H1 (cell line): ENCODE results near the gene LTN1. TPM values are rescaled to one million over a fixed set of nuclear protein-coding genes. Genes with fewer than 3 reads are reported as not detected.

Experiments used
- CTCF ChIA-PET: fragments of 300-600 bp; sonication (Branson Sonifier 250); formaldehyde crosslinking; loops from one replicate; lab custom pipeline; 2021; ENCODE audit not compliant: partially characterized antibody; lab: Charles Lee
- POLR2A ChIA-PET: fragments of 300-600 bp; sonication (Branson Sonifier 250); formaldehyde crosslinking; loops from one replicate; lab custom pipeline; 2021; ENCODE audit warnings: inconsistent platforms; ENCODE audit not compliant: partially characterized antibody; lab: Charles Lee
- DNase-seq, 2 experiments: peaks; one replicate each; pipeline versions ENCODE4 v3.0.0 to v3.0.0-alpha.2; 2010 to 2022; ENCODE audit warnings: low spot score in 2 of 2, low read depth in 1 of 2, mixed read lengths in 1 of 2
- FAIRE-seq: peaks from 2 replicates; lab custom pipeline; 2011; peaks lifted over from hg19 to GRCh38; lab: Jason Lieb, UNC
- H2AFZ ChIP-seq: 2 replicates; pipeline ENCODE4 v1.8.1; 2012; ENCODE audit warnings: low read length, inconsistent platforms
- H2AK5ac ChIP-seq: 2 replicates; pipeline ENCODE4 v1.6.1; 2013; ENCODE audit warnings: low read depth, low read length
- H2BK120ac ChIP-seq: replicated peaks from 2 replicates; pipeline ENCODE3; 2013; ENCODE audit warnings: low read depth, low read length, inconsistent platforms
- H2BK12ac ChIP-seq: 2 replicates; pipeline ENCODE4 v1.6.1; 2013; ENCODE audit warnings: low read depth, low read length
- H2BK15ac ChIP-seq: 2 replicates; pipeline ENCODE4 v1.6.1; 2013; ENCODE audit warnings: low read length
- H2BK20ac ChIP-seq: 2 replicates; pipeline ENCODE4 v1.6.1; 2013; ENCODE audit warnings: low read length
- H2BK5ac ChIP-seq: 2 replicates; pipeline ENCODE4 v1.6.1; 2013; ENCODE audit warnings: low read depth, low read length
- H3K14ac ChIP-seq: 2 replicates; pipeline ENCODE4 v1.6.1; 2013; ENCODE audit warnings: inconsistent platforms; ENCODE audit not compliant: insufficient read length
- H3K18ac ChIP-seq: 2 replicates; pipeline ENCODE4 v1.6.1; 2013; ENCODE audit warnings: low read length; ENCODE audit errors: extremely low read depth
- H3K23ac ChIP-seq: 2 replicates; pipeline ENCODE4 v1.6.1; 2013; ENCODE audit warnings: inconsistent platforms; ENCODE audit not compliant: insufficient read length
- H3K23me2 ChIP-seq: 2 replicates; pipeline ENCODE4 v1.6.1; 2013; ENCODE audit warnings: low read depth, low read length
- H3K27ac ChIP-seq: 2 replicates; pipeline ENCODE4 v1.6.1; 2011; ENCODE audit warnings: low read depth, low read length, inconsistent platforms
- H3K27me3 ChIP-seq, 4 experiments: replicated peaks in 1 of 4; 1 replicate in 1 of 4; 2 replicates in 3 of 4; pipeline versions ENCODE4 v1.6.1 to v1.8.1; 2011 to 2013; ENCODE audit warnings: low read length in 3 of 4, mild to moderate bottlenecking in 3 of 4, inconsistent platforms in 2 of 4, mixed read lengths in 2 of 4, moderate library complexity in 1 of 4; ENCODE audit not compliant: control insufficient read depth in 3 of 4, insufficient read depth in 3 of 4; ENCODE audit errors: extremely low read depth in 1 of 4
- H3K36me3 ChIP-seq, 4 experiments: 2 replicates each; pipeline versions ENCODE4 v1.6.1 to v1.8.1; 2011 to 2013; ENCODE audit warnings: mild to moderate bottlenecking in 4 of 4, low read length in 3 of 4, moderate library complexity in 2 of 4, control low read depth in 1 of 4, inconsistent platforms in 1 of 4; ENCODE audit not compliant: insufficient read depth in 4 of 4, control insufficient read depth in 2 of 4
- H3K4ac ChIP-seq: replicated peaks from 2 replicates; pipeline ENCODE3; 2013; ENCODE audit warnings: low read length, low read depth, mixed read lengths, inconsistent platforms; ENCODE audit not compliant: insufficient read length
- H3K4me1 ChIP-seq, 4 experiments: replicated peaks in 1 of 4; 1 replicate in 1 of 4; 2 replicates in 3 of 4; pipeline versions ENCODE4 v1.6.1 to v1.8.1; 2011 to 2013; ENCODE audit warnings: low read length in 3 of 4, inconsistent platforms in 2 of 4, mixed read lengths in 1 of 4; ENCODE audit not compliant: insufficient read depth in 4 of 4, control insufficient read depth in 3 of 4
- H3K4me2 ChIP-seq, 2 experiments: 2 replicates each; pipeline versions ENCODE4 v1.6.1 to v1.8.1; 2011 to 2013; ENCODE audit warnings: low read depth in 2 of 2, low read length in 2 of 2, control low read depth in 1 of 2, inconsistent platforms in 1 of 2, mild to moderate bottlenecking in 1 of 2; ENCODE audit not compliant: insufficient read depth in 1 of 2
- H3K4me3 ChIP-seq, 4 experiments: fragments of 200-600, 300-600 bp in 1 of 4; sonication (generic), shearing (Covaris generic), sonication (Bioruptor Twin) in 1 of 4; 2 replicates each; pipeline versions ENCODE4 v1.5.1 to v1.8.1; 2011 to 2016; ENCODE audit warnings: low read length in 4 of 4, low read depth in 3 of 4, control low read depth in 2 of 4, inconsistent platforms in 2 of 4, mild to moderate bottlenecking in 2 of 4, mixed read lengths in 1 of 4, moderate library complexity in 1 of 4; ENCODE audit not compliant: insufficient read depth in 2 of 4; ENCODE audit errors: extremely low read depth in 1 of 4
- H3K56ac ChIP-seq: replicated peaks from 2 replicates; pipeline ENCODE3; 2013; ENCODE audit warnings: low read depth, mild to moderate bottlenecking, mixed read lengths, low read length, inconsistent platforms; ENCODE audit not compliant: insufficient read length
- H3K79me1 ChIP-seq: 2 replicates; pipeline ENCODE4 v1.6.1; 2013; ENCODE audit warnings: low read depth, low read length, control low read depth
- H3K79me2 ChIP-seq, 2 experiments: 2 replicates each; pipeline versions ENCODE4 v1.6.1 to v1.8.1; 2012 to 2013; ENCODE audit warnings: low read length in 2 of 2, mild to moderate bottlenecking in 2 of 2, inconsistent platforms in 1 of 2; ENCODE audit not compliant: insufficient read depth in 2 of 2, control insufficient read depth in 1 of 2
- H3K9ac ChIP-seq, 4 experiments: replicated peaks in 1 of 4; 1 replicate in 1 of 4; 2 replicates in 3 of 4; pipeline versions ENCODE4 v1.6.1 to v1.8.1; 2011 to 2013; ENCODE audit warnings: low read depth in 3 of 4, low read length in 3 of 4, control low read depth in 2 of 4, mild to moderate bottlenecking in 2 of 4, moderate library complexity in 2 of 4, inconsistent platforms in 1 of 4; ENCODE audit errors: extremely low read depth in 1 of 4
- H3K9me3 ChIP-seq, 2 experiments: 2 replicates each; pipeline versions ENCODE4 v1.6.1 to v1.8.1; 2012 to 2013; ENCODE audit warnings: mild to moderate bottlenecking in 2 of 2, moderate library complexity in 2 of 2, control low read depth in 1 of 2, inconsistent platforms in 1 of 2, low read depth in 1 of 2, low read length in 1 of 2, mixed read lengths in 1 of 2; ENCODE audit not compliant: insufficient read depth in 2 of 2
- H4K20me1 ChIP-seq, 2 experiments: replicated peaks in 1 of 2; 2 replicates each; pipeline versions ENCODE3 to v1.8.1; 2011 to 2013; ENCODE audit warnings: inconsistent platforms in 2 of 2, low read length in 2 of 2, mild to moderate bottlenecking in 1 of 2; ENCODE audit not compliant: insufficient read depth in 2 of 2, control insufficient read depth in 1 of 2
- H4K5ac ChIP-seq: 2 replicates; pipeline ENCODE4 v1.6.1; 2013; ENCODE audit warnings: low read length, low read depth, mixed read lengths, inconsistent platforms; ENCODE audit not compliant: insufficient read length
- H4K8ac ChIP-seq: 2 replicates; pipeline ENCODE4 v1.8.0; 2013; ENCODE audit warnings: mild to moderate bottlenecking, moderate library complexity, low read length, inconsistent platforms; ENCODE audit not compliant: insufficient read depth; ENCODE audit errors: extremely low read depth
- H4K91ac ChIP-seq: replicated peaks from 2 replicates; pipeline ENCODE3; 2013; ENCODE audit warnings: low read length, mixed read lengths, inconsistent platforms; ENCODE audit not compliant: insufficient read length
- CBX8 ChIP-seq: fragments of 300-800, 300-1000 bp; sonication (generic); IDR thresholded peaks from 2 replicates; pipeline ENCODE4 v1.7.1; 2016; ENCODE audit warnings: low read depth, low read length, borderline replicate concordance
- PHF8 ChIP-seq: fragments of 200-600 bp; sonication (generic); conservative IDR thresholded peaks from 2 replicates; pipeline ENCODE4 v1.7.1; 2012; ENCODE audit warnings: low read depth, mild to moderate bottlenecking, inconsistent platforms, low read length, moderate library complexity
- TCF12 ChIP-seq: IDR thresholded peaks from 2 replicates; pipeline ENCODE4 v1.6.1; 2011; ENCODE audit warnings: low read depth, mild to moderate bottlenecking, low read length
- WGBS, 2 experiments: shearing (Covaris generic) in 1 of 2; methylation state at CpG; one replicate each; pipeline versions ENCODE4 v1.1.6 to v1.1.7; 2013 to 2015; ENCODE audit warnings: low lambda C conversion rate in 2 of 2, mixed read lengths in 2 of 2, inconsistent platforms in 1 of 2, low coverage in 1 of 2, missing lambda C conversion rate in 1 of 2; ENCODE audit not compliant: insufficient replicate concordance in 2 of 2, insufficient coverage in 1 of 2, insufficient read length in 1 of 2; ENCODE audit errors: extremely low coverage in 1 of 2, missing lambda C conversion rate in 1 of 2; 5-methylcytosine and 5-hydroxymethylcytosine counted together
- polyA plus RNA-seq, 7 experiments: library from polyadenylated mRNA; depleted of rRNA in 3 of 7; stranded (reverse) in 5 of 7; unstranded in 2 of 7; fragments of >200 nt in 5 of 7; fragments of 200-250 nt in 2 of 7; gene quantifications; 1 replicate in 5 of 7; 2 replicates in 1 of 7; 4 replicates in 1 of 7; pipeline versions ENCODE4 v1.2.1 to v1.2.3, GENCODE V29; 2011 to 2013; ENCODE audit warnings: missing spikeins in 2 of 7, mixed read lengths in 2 of 7
- total RNA-seq: library from RNA; stranded (reverse); fragmentation: NEBNext Ultra II Directional; extraction: Animal tissue kit (Norgen Biotek cat#: 25700); gene quantifications from 2 replicates; pipeline ENCODE4 v1.2.1, GENCODE V29; 2021
- TF ChIP-seq, protein P1 (sequence below), 3 experiments: IDR thresholded peaks; 1 replicate in 2 of 3; 2 replicates in 1 of 3; pipeline versions ENCODE4 v1.5.1 to v1.6.1; 2011; ENCODE audit warnings: low read length in 3 of 3, mild to moderate bottlenecking in 3 of 3, inconsistent platforms in 2 of 3, low read depth in 1 of 3, moderate library complexity in 1 of 3; ENCODE audit not compliant: insufficient read depth in 1 of 3; ENCODE audit errors: control extremely low read depth in 1 of 3

LTN1 gene
- total and polyA plus RNA-seq, 2 of the 8 experiments (the other 6 are each of a cell fraction or from before 2014, with no cell fraction given), result 3.2 to 23.5 TPM

DNA sequence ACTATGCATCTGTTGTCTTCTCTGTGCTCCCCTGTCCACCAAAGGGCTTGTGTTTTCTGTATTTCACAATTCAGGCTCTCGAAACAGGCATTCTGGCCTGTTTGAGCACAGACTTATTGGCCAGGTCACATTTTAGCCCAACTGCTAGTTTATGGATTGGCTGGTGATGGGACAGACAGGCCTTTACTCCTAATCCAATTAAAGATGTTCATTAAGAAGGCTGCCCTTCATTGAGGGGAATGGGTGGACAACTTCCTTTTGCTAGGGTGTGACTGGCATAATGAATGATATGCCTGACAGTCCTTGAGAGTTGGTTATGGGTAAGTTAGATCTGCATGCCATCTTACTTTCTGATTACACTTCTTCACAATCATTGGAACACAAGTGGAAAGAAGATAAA lies 86.4 kb downstream of the LTN1 start:
- Histone ChIP-seq H2BK120ac (no peak overlapping the region), H4K91ac (no peak overlapping the region), H3K36me3 (no peaks in the 10 kb centered on the region), H3K4ac (no peak overlapping the region), H3K4me3 (no peak overlapping the region), H2BK15ac (no peak overlapping the region), H2BK20ac (no peak overlapping the region), H3K56ac (no peak overlapping the region), H3K27ac (no peak overlapping the region), H3K9ac (no peak overlapping the region), H2AFZ (no peak overlapping the region), H2AK5ac (no peak overlapping the region), H2BK5ac (no peak overlapping the region), H4K8ac (no peak overlapping the region), H2BK12ac (no peak overlapping the region), H3K23ac (no peak overlapping the region), H3K4me2 (no peak overlapping the region), H3K79me1 (no peaks in the 10 kb centered on the region), H3K79me2 (no peaks in the 10 kb centered on the region), H3K18ac (no peak overlapping the region), H3K4me1 (no peaks in the 10 kb centered on the region), H3K9me3 (0 out of 4 replicates have a peak, but pooled peaks cover 0 to 3% of the 10 kb centered on the region in 2 experiments), H3K23me2 (no peaks in the 10 kb centered on the region), H4K20me1 (no peaks in the 10 kb centered on the region), H4K5ac (no peak overlapping the region), H3K14ac (no peak overlapping the region)
- no peak for DNase-seq
- FAIRE-seq, result no peak
- POLR2A ChIA-PET, result no interaction called here
- 80% methylated on average over 1 of the region's 1 CpG; no CpG with 5 or more reads in 1 of the 2 experiments for WGBS, 2 experiments
- no peak for TF ChIP-seq TCF12
- no peak for TF ChIP-seq PHF8
- TF ChIP-seq CBX8, result no peak
- TF ChIP-seq, protein P1, sequence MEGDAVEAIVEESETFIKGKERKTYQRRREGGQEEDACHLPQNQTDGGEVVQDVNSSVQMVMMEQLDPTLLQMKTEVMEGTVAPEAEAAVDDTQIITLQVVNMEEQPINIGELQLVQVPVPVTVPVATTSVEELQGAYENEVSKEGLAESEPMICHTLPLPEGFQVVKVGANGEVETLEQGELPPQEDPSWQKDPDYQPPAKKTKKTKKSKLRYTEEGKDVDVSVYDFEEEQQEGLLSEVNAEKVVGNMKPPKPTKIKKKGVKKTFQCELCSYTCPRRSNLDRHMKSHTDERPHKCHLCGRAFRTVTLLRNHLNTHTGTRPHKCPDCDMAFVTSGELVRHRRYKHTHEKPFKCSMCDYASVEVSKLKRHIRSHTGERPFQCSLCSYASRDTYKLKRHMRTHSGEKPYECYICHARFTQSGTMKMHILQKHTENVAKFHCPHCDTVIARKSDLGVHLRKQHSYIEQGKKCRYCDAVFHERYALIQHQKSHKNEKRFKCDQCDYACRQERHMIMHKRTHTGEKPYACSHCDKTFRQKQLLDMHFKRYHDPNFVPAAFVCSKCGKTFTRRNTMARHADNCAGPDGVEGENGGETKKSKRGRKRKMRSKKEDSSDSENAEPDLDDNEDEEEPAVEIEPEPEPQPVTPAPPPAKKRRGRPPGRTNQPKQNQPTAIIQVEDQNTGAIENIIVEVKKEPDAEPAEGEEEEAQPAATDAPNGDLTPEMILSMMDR (IDR thresholded peaks at IDR 0.05; ENCODE audit: control extremely low read depth in 1 of 3, insufficient read depth in 1 of 3, low read depth in 1 of 3, low read length in 3 of 3), result no peak
- TF ChIP-seq, all 59 proteins: peak for 0
- CTCF ChIA-PET, result no interaction called here
- H3K27me3 ChIP-seq, result no peaks in the 10 kb centered on the region; a peak in 1 of 7 replicates
